Jurkat, Clone E6-1 (cell line): Measurements from ENCODE around the gene PDLIM5.

Experiments used
- DNase-seq: peaks from one replicate; pipeline ENCODE4 v3.0.0-alpha.2; 2011; ENCODE audit warnings: low read depth, low spot score
- H3K4me3 ChIP-seq: 2 replicates; pipeline ENCODE4 v1.5.1; 2011; ENCODE audit warnings: mild to moderate bottlenecking, low read length, control low read depth, moderate library complexity

PDLIM5 gene

DNA sequence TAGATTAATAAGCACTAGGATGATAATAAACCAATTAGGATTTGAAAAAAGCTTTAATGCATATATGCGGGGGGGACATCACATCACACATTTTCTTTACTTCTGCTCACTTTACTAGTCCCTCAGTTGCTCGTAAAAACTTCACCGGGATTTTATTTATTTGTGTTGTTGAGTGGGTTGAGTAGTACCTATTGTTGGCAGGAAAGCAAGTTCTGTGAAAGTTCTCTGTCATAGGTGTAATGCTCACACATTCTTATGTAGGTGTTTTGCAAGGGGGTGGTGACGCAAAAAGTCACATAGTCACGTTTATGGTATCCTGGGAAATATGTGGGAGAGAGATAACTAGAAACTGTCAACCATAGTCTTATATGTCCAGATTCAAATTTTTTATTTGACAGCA is 65.3 kb downstream of the PDLIM5 start:
- H3K4me3 ChIP-seq: no peak overlapping the region
- DNase-seq: no peak

DNA sequence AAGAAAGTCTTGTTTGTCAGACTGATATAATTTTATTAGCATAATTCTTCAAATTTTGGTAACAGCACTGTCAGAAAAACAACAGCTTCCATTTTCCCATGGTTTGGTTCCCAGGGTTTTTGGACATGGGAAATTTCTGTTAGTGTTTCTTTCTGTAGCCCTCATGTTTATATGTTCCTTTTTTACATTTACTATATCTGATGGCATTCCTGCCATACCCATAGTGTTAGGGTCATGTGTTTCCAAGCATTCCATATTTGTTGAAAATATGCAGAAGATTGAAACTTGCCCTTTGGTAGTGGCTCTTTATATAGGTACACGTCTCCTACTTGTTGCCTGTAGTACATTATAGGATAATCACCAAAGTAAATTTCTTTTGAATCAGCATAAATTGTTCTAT is 65.8 kb downstream of the PDLIM5 start:
- DNase-seq: no peak
- no peak overlapping the region for H3K4me3 ChIP-seq

DNA sequence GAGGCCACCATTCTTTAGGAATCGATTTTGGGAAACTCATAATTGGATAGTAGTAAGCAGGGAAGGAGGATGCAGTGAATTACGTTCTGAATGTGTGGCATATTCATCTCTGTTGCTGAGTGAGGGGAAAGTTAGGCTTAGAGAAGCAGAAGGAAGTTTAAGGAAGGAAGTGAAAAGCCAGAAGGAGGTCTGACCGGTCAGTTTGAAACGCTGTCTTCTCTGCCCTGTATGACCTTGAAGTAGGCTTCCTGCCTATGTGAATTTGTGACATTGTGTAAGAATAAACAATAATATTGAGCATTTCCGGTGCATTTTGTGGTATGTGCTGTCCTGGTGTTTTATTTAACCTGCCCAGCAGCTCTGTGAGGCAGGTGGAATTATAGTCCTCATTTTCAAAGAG is 67.3 kb downstream of the PDLIM5 start:
- H3K4me3 ChIP-seq: no peak overlapping the region
- no peak for DNase-seq

GRCh38 chr4:94519925-94520789 is 68.4 kb downstream of the PDLIM5 start:
- peak; percentile 33 for DNase-seq
- H3K4me3 ChIP-seq: no peak overlapping the region

GRCh38 chr4:94523033-94523580 is 71.4 kb downstream of the PDLIM5 start:
- no peak for DNase-seq
- H3K4me3 ChIP-seq: no peak overlapping the region

DNA sequence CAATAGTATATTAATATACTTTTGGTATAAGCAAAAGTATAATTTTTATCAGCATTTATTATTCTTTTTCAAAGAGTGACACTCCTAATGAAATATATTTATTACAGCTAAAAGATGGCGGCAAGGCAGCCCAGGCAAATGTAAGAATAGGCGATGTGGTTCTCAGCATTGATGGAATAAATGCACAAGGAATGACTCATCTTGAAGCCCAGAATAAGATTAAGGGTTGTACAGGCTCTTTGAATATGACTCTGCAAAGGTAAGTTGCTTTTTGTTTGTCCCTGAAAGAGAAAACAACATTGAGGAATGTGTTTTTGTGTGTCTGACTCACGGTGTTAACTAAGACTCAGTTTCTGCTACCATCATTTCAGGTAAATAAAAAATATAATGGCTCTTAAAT is 71.9 kb downstream of the PDLIM5 start:
- no peak for DNase-seq
- no peak overlapping the region for H3K4me3 ChIP-seq

DNA sequence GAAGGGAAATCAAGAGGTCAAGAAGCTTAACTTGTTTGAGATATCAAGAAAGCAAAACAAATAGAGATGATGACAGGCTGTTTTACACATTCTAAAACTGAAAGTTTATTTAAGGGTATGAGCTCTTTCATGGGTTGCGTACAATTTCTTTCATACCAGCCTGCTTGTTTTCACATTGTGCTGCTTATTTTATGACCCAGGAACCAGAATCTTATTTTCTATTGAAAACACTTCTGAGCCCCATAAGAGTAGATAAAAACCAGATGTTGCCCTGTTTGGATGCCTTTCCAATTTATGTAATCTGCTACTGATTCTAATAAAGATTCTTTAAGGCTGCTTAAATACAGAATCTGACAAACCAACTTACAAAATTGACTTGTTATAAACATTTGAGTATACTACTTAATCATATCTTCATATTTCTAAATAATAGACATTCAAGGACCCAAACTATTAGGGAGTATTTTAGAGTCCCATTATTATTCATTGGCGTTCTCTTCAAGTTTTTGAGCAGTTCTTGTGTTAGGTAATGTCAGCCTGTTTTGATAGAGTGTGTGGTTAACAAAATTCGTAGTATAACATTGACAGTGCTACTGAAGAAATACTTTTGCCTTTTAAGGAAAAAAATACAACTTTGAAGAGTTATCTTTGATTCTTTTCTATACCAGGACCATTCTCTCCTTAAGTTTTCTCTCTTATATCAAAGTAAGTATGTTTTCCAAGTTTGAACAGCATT is 74.4 kb downstream of the PDLIM5 start:
- no peak overlapping the region for H3K4me3 ChIP-seq
- DNase-seq: no peak

- DNase-seq: no peak
- no peak overlapping the region for H3K4me3 ChIP-seq
Measured at GRCh38 chr4:94527556-94528233, 76.0 kb downstream of the PDLIM5 start.

DNA sequence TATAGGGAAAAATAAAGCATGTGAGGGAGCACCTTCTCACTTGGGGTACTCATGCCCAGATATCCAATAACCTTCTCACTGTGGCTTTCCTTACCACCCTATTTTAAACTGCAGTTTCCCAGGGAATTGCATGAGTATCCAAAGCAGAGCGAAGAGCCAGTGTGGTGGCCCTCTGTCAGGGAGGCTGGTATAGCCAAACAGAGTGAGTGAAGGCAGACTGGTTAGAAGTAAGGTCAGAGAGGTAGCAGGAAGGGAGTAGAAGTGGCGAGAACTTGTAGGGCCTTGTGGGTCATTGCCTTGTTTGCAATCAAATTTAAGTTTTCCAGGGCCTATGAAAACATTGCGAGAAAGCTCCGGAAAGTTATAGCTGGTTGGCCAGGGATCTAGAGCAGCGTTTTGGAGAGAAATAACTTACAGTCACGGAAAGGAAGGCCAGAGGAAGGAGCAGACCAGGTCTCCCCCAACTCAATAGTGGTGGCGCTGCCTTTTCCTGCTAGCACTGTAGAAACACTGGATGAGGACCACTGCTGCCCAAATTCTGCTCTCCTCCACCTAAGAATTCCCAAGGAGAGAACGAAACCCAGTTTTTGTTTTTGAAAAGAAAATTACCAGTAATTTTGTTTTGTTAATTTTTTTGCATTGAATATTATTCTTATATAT is 77.2 kb downstream of the PDLIM5 start:
- H3K4me3 ChIP-seq: no peak overlapping the region
- no peak for DNase-seq

DNA sequence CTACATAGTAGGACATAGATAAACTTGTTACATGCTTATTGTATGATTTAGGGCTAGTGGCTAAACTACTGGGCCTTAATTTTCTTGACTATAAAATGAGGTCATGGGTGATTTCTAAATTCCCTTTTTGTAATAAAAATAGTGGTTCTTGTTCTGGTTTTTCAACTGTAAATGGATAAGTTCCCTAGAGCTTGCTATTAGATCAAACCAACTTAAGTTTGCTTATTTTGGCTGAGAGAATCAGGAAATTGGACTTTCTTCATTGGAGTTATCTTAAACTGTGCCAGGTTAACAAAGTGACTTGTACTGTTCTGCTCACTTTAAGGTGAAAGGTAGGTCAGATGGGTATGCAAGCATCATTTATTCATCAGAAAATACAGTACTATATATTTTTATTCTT is 78.3 kb downstream of the PDLIM5 start:
- H3K4me3 ChIP-seq: no peak overlapping the region
- no peak for DNase-seq

DNA sequence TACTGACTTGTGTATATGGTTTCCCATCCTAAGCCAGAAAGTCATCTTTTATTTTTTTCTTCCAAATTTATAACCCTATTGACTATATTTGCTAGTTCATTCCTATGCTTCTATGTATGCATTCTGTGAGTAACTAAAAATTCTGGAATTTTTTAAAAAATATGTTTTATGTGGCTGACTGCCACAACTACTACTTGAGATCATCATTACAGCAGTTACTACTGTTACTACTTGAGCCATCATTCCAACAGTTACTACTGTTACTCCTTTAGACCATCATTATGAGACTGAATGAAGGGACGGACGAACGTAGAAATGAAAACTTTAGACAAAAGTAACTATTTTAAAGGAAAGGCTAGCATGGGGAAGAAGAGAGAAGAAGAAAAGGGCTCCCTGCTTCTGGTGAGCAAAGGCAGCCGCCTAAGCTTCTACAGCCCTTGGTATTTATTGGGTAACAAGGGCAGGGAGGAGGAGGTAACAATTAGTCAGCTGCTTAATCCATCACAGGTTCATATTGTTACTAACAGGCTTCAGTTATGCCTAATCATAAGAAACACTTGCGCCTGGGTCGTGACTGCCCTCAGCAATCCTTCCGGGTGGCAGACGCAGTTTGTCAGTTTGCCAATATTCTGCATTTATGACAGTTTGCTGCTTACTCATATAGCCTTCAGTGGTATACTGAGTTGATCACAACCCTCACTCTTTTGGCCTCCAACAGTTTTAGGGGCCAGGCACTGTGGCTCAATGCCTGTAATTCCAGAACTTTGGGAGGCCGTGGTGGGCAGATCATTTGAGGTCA is 80.4 kb downstream of the PDLIM5 start:
- DNase-seq: no peak
- H3K4me3 ChIP-seq: no peak overlapping the region

GRCh38 chr4:94533405-94534223 is 81.9 kb downstream of the PDLIM5 start:
- no peak for DNase-seq
- no peak overlapping the region for H3K4me3 ChIP-seq

- no peak overlapping the region for H3K4me3 ChIP-seq
- DNase-seq: no peak
Measured at GRCh38 chr4:94534401-94535312, 82.9 kb downstream of the PDLIM5 start.

DNA sequence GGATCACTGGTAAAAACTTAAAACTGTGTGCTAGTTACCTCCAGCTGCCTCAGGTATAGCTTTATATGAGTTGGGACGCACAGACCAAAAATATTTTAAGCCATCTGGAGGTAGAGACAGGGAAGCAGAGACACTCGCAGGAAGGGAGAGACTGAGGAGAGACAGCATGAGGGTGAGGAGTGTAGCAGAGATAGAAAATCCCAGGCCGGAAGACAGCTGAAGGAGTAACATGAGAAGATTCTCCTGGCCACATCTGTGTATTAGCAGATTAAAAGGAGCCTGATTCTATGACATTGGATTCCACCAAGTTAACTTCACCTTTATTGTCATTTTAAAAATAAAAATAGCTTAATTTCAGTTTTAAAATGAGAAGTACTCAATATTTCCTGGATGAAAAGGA is 84.3 kb downstream of the PDLIM5 start:
- H3K4me3 ChIP-seq: no peak overlapping the region
- no peak for DNase-seq

DNA sequence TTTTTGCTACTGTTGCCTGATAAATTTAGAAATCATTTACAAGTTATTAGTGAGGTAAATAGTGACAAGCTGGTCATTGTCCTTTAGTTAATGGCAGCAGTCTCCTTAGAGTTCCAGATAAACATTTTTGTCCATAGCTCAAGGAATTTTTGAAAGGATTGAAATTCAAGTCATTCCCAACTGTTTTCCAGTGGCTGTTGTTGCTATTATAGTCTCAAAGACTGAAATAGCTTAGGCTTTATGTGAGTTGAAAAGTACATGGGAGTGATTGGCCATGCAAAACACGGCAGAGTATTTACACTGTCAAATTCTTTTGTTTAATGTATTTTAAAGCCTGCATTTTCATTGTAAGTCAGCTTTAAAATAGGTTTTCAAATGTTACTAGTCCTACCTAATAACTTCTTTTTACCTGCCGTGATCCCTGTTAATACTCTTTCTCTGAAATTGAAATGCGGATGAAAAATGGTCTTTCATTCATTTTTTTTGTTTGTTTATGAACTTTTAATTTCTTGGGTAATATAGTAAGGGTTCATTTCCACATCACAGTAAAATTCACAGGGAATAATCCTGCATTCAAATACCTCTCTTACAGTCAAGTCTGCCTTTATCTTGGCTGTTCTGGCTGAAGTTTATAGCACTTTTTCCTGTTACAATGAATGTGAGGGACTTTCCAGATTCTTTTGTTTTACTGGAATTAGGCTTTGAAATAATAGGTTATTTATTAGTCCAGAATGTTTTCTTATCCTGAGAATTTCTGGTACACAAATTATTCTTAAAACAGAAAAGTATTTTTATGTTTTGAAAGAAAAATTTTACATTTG is 85.1 kb downstream of the PDLIM5 start:
- H3K4me3 ChIP-seq: no peak overlapping the region

More for the DNA sequence above, 85.1 kb downstream of the PDLIM5 start:
- DNase-seq: no peak
